Central memory CD8-positive, alpha-beta T cell (primary cell): ENCODE data around the gene STK11.

Source experiments
- ATAC-seq: fragments of 150-1000 bp; cut with Tn5 transposase; replicated peaks from 2 replicates; pipeline ENCODE4 v1.10.0; 2022; ENCODE audit warnings: mild to moderate bottlenecking, moderate FRiP score, moderate number of reproducible peaks; ENCODE audit not compliant: poor library complexity, severe bottlenecking; ENCODE audit errors: extremely low read depth
- DNase-seq, 2 donors: peaks; one replicate each; pipeline ENCODE4 v3.0.0; 2021; ENCODE audit warnings: low spot score in 2 of 2
- H3K27ac Mint-ChIP-seq: one replicate; pipeline ENCODE4 v1.8.0; 2022; ENCODE audit warnings: low read depth, mild to moderate bottlenecking, moderate library complexity, mixed read lengths
- H3K27me3 Mint-ChIP-seq: one replicate; pipeline ENCODE4 v1.8.0; 2022; ENCODE audit warnings: mixed read lengths
- H3K36me3 Mint-ChIP-seq: one replicate; pipeline ENCODE4 v1.8.0; 2022; ENCODE audit warnings: mild to moderate bottlenecking, moderate library complexity, mixed read lengths; ENCODE audit not compliant: insufficient read depth
- H3K4me1 Mint-ChIP-seq: one replicate; pipeline ENCODE4 v1.8.0; 2022; ENCODE audit warnings: mixed read lengths
- H3K4me3 Mint-ChIP-seq: one replicate; pipeline ENCODE4 v1.8.0; 2022; ENCODE audit warnings: mild to moderate bottlenecking, moderate library complexity, mixed read lengths
- H3K9me3 Mint-ChIP-seq: one replicate; pipeline ENCODE4 v1.8.0; 2022; ENCODE audit warnings: mixed read lengths

The STK11 gene

DNA sequence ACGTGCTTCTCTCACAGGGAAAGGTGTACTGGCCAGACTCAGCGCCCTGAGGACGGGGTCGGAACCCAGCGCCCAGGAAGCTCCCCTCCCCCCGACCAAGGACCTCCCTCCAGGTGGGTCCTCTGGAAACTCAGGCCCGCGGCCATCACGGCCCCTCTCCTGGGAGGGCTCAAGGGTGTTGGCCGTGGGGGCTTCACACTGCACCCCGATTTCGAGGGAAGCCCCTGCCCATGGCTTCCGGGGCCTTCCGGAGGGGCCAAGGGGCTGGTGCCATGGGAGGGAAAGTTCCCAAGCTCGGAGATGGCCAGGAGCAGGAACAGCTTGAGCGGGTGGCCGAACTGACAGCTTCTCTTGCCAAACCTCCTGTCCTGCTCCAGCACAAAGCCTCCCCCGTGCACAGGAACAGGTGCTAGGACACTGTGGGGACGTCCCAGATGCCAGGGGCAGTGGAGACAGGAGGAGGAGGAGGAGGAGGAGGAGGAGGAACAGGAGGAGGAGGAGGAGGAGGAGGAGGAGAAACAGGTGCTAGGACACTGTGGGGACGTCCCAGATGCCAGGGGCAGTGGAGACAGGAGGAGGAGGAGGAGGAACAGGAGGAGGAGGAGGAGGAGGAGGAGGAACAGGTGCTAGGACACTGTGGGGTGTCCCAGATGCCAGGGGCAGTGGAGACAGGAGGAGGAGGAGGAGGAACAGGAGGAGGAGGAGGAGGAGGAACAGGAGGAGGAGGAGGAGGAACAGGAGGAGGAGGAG lies 41.5 kb upstream of the STK11 start:
- Mint-ChIP-seq H3K4me3 (no peak overlapping the region), H3K9me3 (no peaks in the 10 kb centered on the region), H3K4me1 (peaks cover 5% of the 10 kb centered on the region), H3K27me3 (no peaks in the 10 kb centered on the region), H3K27ac (no peak overlapping the region), H3K36me3 (peaks cover 8% of the 10 kb centered on the region)
- no peak for DNase-seq
- no peak for ATAC-seq

DNA sequence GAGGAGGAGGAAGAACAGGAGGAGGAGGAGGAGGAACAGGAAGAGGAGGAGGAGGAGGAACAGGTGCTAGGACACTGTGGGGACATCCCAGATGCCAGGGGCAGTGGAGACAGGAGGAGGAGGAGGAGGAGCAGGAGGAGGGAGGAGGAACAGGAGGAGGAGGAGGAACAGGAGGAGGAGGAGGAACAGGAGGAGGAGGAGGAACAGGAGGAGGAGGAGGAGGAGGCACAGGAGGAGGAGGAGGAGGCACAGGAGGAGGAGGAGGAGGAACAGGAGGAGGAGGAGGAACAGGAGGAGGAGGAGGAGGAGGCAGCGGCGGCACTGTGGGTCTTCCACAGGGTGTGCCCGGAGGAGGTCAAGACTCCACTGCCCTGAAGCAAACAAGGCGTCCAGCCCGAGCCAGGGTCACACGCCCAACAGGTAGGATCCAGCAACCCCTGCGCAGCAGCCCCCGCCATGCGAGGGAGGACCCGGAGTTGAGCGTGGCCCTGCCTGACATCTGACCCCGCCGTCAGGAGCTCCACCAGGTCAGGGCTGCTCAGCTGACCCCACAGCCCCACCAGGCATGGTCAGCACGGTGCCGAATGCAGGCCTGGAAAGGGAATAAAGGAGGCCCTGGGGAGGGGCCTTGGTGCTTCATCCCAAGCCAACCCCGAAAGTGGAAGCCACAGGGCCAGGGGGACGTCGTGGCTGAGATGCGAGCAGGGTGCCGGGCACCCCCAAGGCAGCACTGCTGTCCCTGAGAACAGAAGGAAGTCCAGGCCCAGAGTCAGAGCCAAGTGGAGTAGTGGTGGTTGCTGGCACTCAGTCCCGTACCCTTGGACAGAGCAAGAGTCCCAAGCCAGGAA lies 40.7 kb upstream of the STK11 start:
- ATAC-seq: no peak

DNA sequence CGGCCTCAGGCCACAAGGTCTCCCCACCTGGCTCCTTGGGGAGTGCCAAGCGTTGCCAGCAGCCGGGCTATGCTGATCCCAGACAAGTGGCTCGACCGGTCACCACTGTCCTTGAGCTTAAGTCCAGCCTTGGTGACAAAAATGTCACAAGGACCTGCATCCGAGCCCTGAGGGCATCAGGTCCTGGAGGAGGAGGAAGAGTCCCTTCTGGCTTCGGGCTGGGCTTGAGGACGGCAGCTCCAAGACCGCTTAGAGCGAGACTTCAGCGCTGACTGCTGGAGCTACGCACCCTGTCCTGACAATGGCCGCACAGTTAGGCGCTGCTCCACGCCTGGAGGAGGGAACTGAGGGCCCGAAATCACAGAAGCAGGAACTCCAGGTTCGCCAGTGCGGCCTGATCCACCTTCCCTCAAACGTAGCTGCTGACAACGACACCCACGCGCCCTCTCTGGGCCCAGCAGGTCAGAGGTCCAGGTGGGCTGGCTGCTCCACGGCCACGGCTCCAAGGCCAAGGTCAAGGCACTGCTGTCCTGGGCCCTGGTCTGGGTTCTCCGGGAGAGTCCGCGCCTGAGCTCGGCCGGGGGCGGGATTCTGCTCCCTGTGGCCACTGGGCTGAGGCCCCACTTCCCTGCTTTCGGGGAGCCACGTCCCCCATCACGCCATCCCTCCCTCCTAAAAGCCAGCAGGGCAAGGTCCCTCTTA lies 38.6 kb upstream of the STK11 start:
- Mint-ChIP-seq H3K4me3 (no peak overlapping the region), H3K9me3 (no peaks in the 10 kb centered on the region), H3K36me3 (peaks cover 10% of the 10 kb centered on the region), H3K27me3 (no peaks in the 10 kb centered on the region), H3K4me1 (peaks cover 24% of the 10 kb centered on the region), H3K27ac (no peak overlapping the region)
- ATAC-seq: no peak
- no peak for DNase-seq

More for the DNA sequence above, 40.7 kb upstream of the STK11 start:
- peaks cover 10% of the 10 kb centered on the region for H3K4me1 Mint-ChIP-seq
- H3K9me3 Mint-ChIP-seq: no peaks in the 10 kb centered on the region
- no peaks in the 10 kb centered on the region for H3K27me3 Mint-ChIP-seq
- no peak for DNase-seq
- no peak overlapping the region for H3K4me3 Mint-ChIP-seq
- no peak overlapping the region for H3K27ac Mint-ChIP-seq
- H3K36me3 Mint-ChIP-seq: peaks cover 11% of the 10 kb centered on the region

DNA sequence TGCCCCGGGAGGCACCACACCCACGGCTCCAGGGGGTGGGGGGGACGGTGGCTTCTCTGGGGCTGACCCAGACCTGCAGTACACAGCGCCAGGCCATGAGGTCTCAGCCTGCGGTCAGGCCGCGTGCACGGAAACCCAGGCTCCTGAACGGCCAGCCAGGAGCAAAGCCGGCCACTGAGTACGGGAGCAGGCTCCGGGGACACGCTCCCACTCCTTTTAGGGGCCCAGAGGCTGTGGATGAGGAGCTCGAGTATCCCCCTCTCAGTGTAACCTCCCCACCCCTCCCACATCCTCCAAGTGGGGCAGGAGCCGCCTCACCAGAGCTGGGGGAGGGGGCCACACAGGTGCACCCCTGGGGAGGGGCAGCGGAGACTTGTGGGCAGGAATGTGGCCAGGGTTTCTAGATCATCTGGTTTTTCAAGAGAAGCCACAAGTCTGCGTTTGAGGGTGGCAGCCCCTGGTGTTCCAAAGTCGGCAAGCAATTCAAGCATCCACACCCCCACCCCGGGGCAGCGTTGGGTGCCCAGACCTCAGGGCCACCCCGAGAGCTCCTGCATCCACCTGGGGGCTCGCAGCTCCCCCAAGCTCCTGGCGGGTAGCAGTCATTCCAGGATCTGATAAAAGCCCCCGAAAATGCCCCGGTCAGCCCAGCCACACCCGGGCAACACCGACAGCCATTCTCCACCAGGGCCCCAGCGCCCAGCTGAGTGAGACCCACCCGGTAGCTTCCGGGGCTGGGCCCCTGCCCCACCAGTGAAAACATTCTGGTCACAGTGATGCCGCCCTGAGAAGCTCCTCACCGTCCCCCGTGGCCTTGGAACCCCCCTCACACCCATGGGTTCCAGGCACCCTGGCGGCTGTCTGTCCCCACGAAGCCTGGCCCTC lies 37.6 kb upstream of the STK11 start:
- Mint-ChIP-seq H3K4me1 (peaks cover 24% of the 10 kb centered on the region), H3K36me3 (peaks cover 17% of the 10 kb centered on the region), H3K27ac (no peak overlapping the region), H3K4me3 (no peak overlapping the region), H3K9me3 (no peaks in the 10 kb centered on the region), H3K27me3 (no peaks in the 10 kb centered on the region)
- DNase-seq (no peak), ATAC-seq (no peak)

GRCh38 chr19:1168572-1169410 lies 36.8 kb upstream of the STK11 start:
- Mint-ChIP-seq H3K4me3 (no peak overlapping the region), H3K36me3 (peaks cover 20% of the 10 kb centered on the region), H3K27ac (no peak overlapping the region), H3K4me1 (peaks cover 28% of the 10 kb centered on the region), H3K27me3 (no peaks in the 10 kb centered on the region), H3K9me3 (no peaks in the 10 kb centered on the region)
- DNase-seq (no peak), ATAC-seq (no peak)

DNA sequence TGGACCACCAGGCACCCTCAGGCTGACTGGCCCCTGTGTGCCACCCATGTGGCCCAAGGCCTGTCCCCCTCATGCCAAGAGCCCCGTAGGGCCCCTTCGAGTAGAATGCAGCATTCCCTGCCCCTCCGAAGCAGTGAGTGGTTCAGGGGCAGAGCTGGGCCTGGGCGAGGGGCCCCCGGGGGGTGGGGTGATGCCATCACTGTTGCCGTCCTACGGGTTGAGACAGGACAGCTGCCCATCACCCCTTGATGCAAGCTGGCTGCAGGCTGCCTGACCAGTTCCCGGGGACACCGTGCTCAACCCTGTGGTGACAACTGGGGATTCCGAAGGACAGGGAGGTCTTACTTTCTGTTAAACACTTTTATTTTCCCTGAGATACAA lies 36.2 kb upstream of the STK11 start:
- H3K27ac Mint-ChIP-seq: no peak overlapping the region
- H3K36me3 Mint-ChIP-seq: peaks cover 21% of the 10 kb centered on the region
- no peak overlapping the region for H3K4me3 Mint-ChIP-seq
- peaks cover 31% of the 10 kb centered on the region for H3K4me1 Mint-ChIP-seq
- H3K9me3 Mint-ChIP-seq: no peaks in the 10 kb centered on the region
- DNase-seq: no peak
- no peak for ATAC-seq
- H3K27me3 Mint-ChIP-seq: no peaks in the 10 kb centered on the region

DNA sequence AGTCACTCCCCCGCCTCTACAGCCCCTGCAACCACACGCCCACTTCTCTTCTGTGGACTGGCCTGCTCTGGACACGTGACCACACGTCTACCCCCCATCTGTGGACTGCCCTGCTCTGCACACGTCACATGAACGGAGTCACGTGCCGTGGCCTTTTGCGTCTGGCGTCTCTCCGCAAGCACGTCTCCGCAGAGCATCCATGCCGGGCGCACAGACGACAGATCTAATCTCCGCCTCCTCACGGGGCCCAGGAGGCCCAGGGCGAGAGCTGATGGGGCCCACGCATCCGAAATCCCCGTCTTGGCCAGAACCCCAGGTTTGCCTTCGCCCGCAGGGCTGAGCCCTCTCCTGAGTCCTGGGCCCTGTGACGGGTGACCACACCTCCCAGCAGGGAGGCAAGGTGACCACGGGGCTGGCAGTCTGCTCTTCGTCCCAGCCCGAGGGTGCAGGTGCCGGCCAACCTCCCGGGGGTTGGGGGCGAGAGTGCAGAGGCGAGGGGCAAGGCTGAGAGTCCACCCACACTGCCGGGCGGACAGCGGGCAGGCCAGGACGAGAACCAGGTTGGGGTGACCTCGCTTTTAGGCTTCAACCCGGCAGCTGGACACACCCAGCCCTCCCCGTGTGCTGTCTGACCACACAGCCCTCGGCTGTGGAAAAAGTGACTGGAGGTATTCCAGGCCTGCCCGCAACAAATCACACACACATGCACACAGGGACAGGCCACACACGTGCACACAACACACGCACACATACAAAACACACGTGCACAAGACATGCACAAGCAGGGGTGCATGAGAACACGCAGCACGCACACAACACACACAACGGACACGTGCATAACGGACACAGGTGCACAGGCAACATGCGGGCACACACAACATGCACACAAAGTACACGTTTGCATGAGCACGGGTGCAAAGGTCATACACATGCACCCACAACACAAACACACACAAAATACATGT lies 35.4 kb upstream of the STK11 start:
- peak overlapping the region; percentile 85 for H3K4me3 Mint-ChIP-seq
- peak overlapping the region; percentile 3 for H3K27ac Mint-ChIP-seq
- no peaks in the 10 kb centered on the region for H3K9me3 Mint-ChIP-seq
- DNase-seq: no peak
- H3K27me3 Mint-ChIP-seq: no peaks in the 10 kb centered on the region
- ATAC-seq: no peak
- H3K36me3 Mint-ChIP-seq: peaks cover 24% of the 10 kb centered on the region
- peaks cover 33% of the 10 kb centered on the region for H3K4me1 Mint-ChIP-seq

- Mint-ChIP-seq H3K27me3 (no peaks in the 10 kb centered on the region), H3K36me3 (peaks cover 24% of the 10 kb centered on the region), H3K4me3 (peak overlapping the region; percentile 85), H3K4me1 (peaks cover 33% of the 10 kb centered on the region), H3K27ac (peak overlapping the region; percentile 3), H3K9me3 (no peaks in the 10 kb centered on the region)
- no peak for DNase-seq
- ATAC-seq: no peak
Measured at GRCh38 chr19:1170938-1171754, 34.4 kb upstream of the STK11 start.

GRCh38 chr19:1171755-1172352 lies 33.7 kb upstream of the STK11 start:
- Mint-ChIP-seq H3K36me3 (peaks cover 24% of the 10 kb centered on the region), H3K27ac (no peak overlapping the region), H3K27me3 (no peaks in the 10 kb centered on the region), H3K4me3 (peak overlapping the region; percentile 85), H3K9me3 (no peaks in the 10 kb centered on the region), H3K4me1 (peaks cover 33% of the 10 kb centered on the region)
- no peak for DNase-seq
- no peak for ATAC-seq
